ENCODE measurements around the gene C16orf74. TPM values are rescaled to one million over a fixed set of nuclear protein-coding genes. Genes with fewer than 3 reads are reported as not detected.

Gene C16orf74
- total RNA-seq, 1 experiment from 2014 or later = 44.3 TPM

- intact Hi-C loops (cut with micrococcal nuclease; ENCODE audit: unreplicated experiment) = no loop called here
- no TSS peak for BruUV-seq (replicated peaks)
- no peak overlapping the region for H3K4me3 ChIP-seq
- no peak overlapping the region for H2AFZ ChIP-seq
- no peak for DNase-seq
- peaks cover 7% of the 10 kb centered on the region for H3K36me3 ChIP-seq (ENCODE audit: low read depth)
- H3K9me2 ChIP-seq (ENCODE audit: insufficient read depth) = no peaks in the 10 kb centered on the region
- H3K79me2 ChIP-seq (ENCODE audit: low read depth) = no peaks in the 10 kb centered on the region
- no peak overlapping the region for H3K4me2 ChIP-seq
- peaks cover 5% of the 10 kb centered on the region; the same call in 1 of the 2 replicates for H4K20me1 ChIP-seq (ENCODE audit: insufficient read depth)
- ChIA-PET CTCF (no interaction called here), POLR2A (ENCODE audit: unreplicated experiment) (no interaction called here)
- no peaks in the 10 kb centered on the region for H3K27me3 ChIP-seq (ENCODE audit: insufficient read depth, low read depth)
- H3K4me1 ChIP-seq (replicated peaks; ENCODE audit: insufficient read depth) = no peaks in the 10 kb centered on the region
- H3K27ac ChIP-seq = no peak overlapping the region
- TF ChIP-seq CTCF (conservative IDR thresholded peaks at IDR 0.05) (no peak), EZH2 (IDR thresholded peaks at IDR 0.05; ENCODE audit: low read depth) (no peak)
- H3F3A ChIP-seq (ENCODE audit: insufficient read depth, low read depth) = peaks cover 24% of the 10 kb centered on the region; the same call in 1 of the 2 replicates
- H3K9me3 ChIP-seq (ENCODE audit: insufficient read depth, low read depth) = no peaks in the 10 kb centered on the region
Measured at GRCh38 chr16:85679870-85680269, 71.0 kb downstream of the C16orf74 start.

- intact Hi-C loops (cut with micrococcal nuclease; ENCODE audit: unreplicated experiment) = no loop called here
Measured at GRCh38 chr16:85678821-85679220, 72.1 kb downstream of the C16orf74 start.

GRCh38 chr16:85678016-85678415, 72.9 kb downstream of the C16orf74 start:
- Histone ChIP-seq H3K4me1 (replicated peaks; ENCODE audit: insufficient read depth) (no peaks in the 10 kb centered on the region), H3K27ac (no peak overlapping the region; the same call in 1 of the 2 replicates), H3K9me2 (ENCODE audit: insufficient read depth) (no peaks in the 10 kb centered on the region), H2AFZ (no peak overlapping the region), H4K20me1 (ENCODE audit: insufficient read depth) (peaks cover 16% of the 10 kb centered on the region; the same call in 1 of the 2 replicates), H3F3A (ENCODE audit: insufficient read depth, low read depth) (peaks cover 31% of the 10 kb centered on the region), H3K4me2 (no peak overlapping the region), H3K9me3 (ENCODE audit: insufficient read depth, low read depth) (no peaks in the 10 kb centered on the region), H3K36me3 (ENCODE audit: low read depth) (peaks cover 9% of the 10 kb centered on the region), H3K4me3 (no peak overlapping the region), H3K79me2 (ENCODE audit: low read depth) (no peaks in the 10 kb centered on the region), H3K27me3 (ENCODE audit: insufficient read depth, low read depth) (no peaks in the 10 kb centered on the region)
- no peak for DNase-seq
- CTCF ChIA-PET = no interaction called here
- intact Hi-C loops (cut with micrococcal nuclease; ENCODE audit: unreplicated experiment) = no loop called here
- POLR2A ChIA-PET (ENCODE audit: unreplicated experiment) = no interaction called here
- TF ChIP-seq EZH2 (IDR thresholded peaks at IDR 0.05; ENCODE audit: low read depth) (no peak), CTCF (conservative IDR thresholded peaks at IDR 0.05) (no peak)
- no TSS peak for BruUV-seq (replicated peaks)

More at GRCh38 chr16:85678821-85679220, 72.1 kb downstream of the C16orf74 start:
- H3K9me2 ChIP-seq (ENCODE audit: insufficient read depth) = no peaks in the 10 kb centered on the region
- peaks cover 12% of the 10 kb centered on the region; the same call in 1 of the 2 replicates for H4K20me1 ChIP-seq (ENCODE audit: insufficient read depth)
- no peaks in the 10 kb centered on the region for H3K27me3 ChIP-seq (ENCODE audit: insufficient read depth, low read depth)
- CTCF ChIA-PET = no interaction called here
- no peak overlapping the region for H2AFZ ChIP-seq
- H3K27ac ChIP-seq = no peak overlapping the region
- H3K4me3 ChIP-seq = no peak overlapping the region
- H3K79me2 ChIP-seq (ENCODE audit: low read depth) = no peaks in the 10 kb centered on the region
- TF ChIP-seq CTCF (conservative IDR thresholded peaks at IDR 0.05) = no peak
- no peak for TF ChIP-seq EZH2 (IDR thresholded peaks at IDR 0.05; ENCODE audit: low read depth)
- H3K4me2 ChIP-seq = no peak overlapping the region
- no TSS peak for BruUV-seq (replicated peaks)
- H3K4me1 ChIP-seq (replicated peaks; ENCODE audit: insufficient read depth) = no peaks in the 10 kb centered on the region
- DNase-seq = no peak
- POLR2A ChIA-PET (ENCODE audit: unreplicated experiment) = no interaction called here
- H3K36me3 ChIP-seq (ENCODE audit: low read depth) = peaks cover 8% of the 10 kb centered on the region
- H3K9me3 ChIP-seq (ENCODE audit: insufficient read depth, low read depth) = no peaks in the 10 kb centered on the region
- H3F3A ChIP-seq (ENCODE audit: insufficient read depth, low read depth) = peaks cover 27% of the 10 kb centered on the region; the same call in 1 of the 2 replicates
